HG02610 (cell line): ENCODE measurements around the gene PSAPL1.

Source experiments
- ATAC-seq: cut with Tn5 transposase; IDR thresholded peaks from one replicate; pipeline ENCODE4 v1.9.1; 2021; ENCODE audit warnings: mild to moderate bottlenecking, moderate library complexity; ENCODE audit not compliant: unreplicated experiment

PSAPL1 gene

DNA sequence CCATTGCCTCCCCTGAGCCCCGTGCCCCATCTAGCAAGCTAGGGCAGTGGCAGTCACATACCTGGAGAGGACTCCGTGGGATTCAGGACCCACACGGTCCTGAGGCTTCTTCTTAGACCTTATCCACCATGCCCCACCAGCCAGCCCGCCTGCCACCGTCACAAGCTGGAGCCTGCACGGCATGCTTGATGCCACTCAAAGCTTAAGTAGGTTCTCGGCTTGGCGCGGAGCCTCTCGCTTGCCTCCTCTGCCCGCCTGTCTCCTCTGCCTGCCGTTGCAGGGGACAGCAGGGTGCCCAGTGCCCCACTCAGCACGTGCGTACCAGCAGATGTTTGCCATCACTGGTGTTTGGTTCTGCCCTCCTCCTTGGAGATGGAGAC lies 14.1 kb downstream of the PSAPL1 start:
- ATAC-seq: no peak

DNA sequence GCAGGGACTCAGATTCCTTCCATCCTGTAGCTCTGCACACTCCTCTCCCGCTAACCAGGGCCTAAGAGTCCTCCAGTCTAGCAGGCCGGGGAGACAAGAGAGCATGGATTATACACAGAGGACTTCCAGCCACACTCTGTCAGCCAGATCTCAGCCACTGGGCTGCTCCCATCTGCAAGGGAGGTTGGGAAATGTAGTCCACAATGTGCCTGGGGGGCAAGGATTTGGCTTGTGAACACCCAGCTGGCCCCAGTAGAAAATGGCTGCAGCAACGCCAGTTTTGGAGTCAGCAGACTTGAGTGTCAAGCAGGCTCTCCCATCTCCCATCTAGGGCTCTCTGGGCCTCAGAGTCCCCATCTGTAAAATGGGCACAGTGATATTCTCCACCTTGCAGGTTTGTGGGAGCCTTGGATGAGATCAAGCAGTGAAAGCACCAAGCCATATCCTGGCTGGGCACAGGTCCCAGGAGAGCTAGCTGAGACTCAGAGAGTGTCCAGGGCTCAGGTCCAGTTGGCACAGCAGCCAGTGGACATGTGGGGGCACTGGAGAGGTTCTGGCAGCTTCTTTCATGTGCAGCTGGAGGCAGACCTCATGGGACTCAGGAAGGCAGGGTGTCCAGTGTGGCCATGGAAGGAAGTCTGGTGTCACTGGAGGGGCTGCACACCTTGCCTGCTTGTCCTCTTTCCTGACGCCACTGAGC lies 14.6 kb downstream of the PSAPL1 start:
- no peak for ATAC-seq

DNA sequence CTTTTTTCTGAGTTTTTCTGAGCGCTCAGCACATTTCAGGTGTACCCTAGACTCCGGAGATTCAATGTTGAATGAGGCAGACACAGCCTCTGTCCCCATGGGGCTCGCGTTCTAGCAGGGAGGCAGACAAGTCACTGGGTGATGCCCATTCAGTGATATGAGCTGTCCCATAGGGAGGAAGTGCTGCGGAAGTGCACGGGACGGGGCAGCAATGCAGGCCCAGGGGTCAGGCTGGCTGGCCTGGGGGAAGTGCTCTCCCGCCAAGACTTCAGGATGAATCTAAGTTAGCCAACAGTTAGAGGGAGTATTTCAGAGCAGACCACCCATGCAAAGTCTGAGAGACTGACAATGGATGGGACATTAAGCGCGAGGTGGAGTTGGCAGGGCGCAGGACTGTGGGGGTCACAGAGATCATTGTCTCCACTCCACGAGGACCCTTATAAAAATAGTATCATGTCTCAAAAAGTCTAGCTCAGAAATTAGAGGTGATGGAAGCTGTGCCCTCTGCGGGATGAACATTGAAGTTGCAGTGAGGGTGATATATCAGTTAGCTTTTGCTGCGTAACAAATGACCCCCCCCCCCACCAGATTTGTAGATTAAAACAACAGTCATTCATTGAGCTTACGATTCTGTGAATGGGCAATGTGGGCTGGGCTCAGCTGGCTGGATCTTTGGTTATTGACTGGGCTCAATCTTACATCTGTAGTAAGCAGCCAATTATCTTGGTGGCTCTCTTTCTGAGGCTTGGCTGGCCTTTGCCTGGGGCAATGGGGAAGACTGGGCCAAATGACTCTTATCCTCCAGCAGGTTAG lies 16.4 kb downstream of the PSAPL1 start:
- ATAC-seq: no peak

DNA sequence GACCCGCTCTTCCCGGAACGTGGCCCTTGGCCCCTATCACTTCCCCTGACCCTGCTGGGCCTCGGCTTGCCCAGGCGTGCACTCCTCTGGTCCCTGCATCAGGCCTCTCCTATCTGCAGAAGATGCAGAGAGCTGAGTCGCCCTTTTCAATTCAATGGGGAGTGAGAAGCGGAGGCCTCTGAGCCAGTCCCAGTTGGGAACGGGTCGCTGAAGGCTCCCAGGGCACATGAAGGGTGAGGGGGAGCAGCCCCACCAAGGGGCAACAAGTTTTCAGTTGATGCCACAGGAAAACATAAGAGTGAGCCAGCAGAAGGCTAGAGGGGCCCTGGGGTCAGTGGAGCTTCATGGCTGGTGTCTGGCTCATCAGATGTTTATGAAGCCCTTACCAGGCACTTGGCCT lies 17.1 kb downstream of the PSAPL1 start:
- ATAC-seq: no peak

DNA sequence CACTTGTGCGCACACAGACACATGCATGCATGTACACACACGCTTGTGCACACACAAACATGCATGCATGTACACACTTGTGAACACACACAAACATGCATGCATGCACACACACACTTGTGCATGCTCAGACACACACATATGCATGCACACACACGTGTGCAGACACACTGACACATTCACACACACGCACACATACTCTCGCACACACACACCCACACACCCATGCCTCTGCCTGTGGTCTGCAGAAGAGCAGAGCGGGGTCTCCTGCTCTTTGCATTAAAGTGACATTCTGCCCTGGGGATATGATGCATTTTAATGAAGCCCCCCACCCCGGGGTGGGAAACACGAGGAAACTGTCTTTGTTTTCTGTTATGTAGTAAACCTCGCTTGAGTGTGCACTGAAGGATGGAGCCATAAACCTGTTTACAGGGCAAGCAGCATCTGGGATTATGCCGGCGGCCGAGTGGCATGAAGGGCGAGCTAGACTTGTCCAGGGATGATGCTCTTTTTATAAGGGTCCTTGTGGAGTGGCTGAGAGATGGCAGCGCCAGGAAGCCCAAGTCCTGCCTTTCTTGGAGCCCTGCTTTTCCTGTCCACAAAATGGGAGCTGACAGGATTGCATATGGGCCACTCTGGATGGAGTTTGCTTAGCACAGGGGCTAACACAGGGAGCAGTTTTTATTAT lies 17.8 kb downstream of the PSAPL1 start:
- no peak for ATAC-seq

DNA sequence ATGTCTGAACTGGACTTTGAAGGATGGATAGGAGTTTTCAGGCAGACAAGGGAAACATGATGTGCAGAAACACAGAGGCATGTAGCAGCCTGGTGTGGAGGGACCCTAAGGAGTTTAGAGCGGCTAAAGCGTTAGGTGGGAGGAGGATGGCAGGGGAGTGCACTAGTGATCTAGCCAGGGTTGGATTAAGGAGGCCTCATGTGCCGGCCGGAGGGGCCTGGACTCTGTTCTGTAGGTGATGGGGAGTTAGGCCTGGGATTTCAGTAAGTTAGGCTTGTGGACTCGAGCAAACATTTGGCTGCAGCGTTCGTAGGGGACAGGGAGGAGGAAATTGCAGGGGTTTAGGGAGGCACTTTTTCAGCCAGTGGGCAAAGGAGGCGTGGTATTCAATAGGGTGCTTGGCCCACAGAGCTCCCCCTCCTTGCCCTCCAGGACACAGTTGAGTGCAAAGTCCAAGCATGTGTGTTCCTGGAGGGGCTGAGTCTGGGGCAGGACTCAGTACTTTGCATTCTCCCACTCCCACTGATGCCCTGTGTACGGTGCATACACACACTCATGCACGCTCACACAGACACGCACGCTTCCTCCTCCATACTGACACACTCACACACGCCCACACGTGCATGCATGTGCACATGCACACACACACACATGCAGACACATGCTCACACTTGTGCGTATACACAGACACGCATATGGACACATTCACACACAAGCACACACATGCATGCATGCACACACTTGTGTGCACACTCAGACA lies 18.6 kb downstream of the PSAPL1 start:
- ATAC-seq: no peak

DNA sequence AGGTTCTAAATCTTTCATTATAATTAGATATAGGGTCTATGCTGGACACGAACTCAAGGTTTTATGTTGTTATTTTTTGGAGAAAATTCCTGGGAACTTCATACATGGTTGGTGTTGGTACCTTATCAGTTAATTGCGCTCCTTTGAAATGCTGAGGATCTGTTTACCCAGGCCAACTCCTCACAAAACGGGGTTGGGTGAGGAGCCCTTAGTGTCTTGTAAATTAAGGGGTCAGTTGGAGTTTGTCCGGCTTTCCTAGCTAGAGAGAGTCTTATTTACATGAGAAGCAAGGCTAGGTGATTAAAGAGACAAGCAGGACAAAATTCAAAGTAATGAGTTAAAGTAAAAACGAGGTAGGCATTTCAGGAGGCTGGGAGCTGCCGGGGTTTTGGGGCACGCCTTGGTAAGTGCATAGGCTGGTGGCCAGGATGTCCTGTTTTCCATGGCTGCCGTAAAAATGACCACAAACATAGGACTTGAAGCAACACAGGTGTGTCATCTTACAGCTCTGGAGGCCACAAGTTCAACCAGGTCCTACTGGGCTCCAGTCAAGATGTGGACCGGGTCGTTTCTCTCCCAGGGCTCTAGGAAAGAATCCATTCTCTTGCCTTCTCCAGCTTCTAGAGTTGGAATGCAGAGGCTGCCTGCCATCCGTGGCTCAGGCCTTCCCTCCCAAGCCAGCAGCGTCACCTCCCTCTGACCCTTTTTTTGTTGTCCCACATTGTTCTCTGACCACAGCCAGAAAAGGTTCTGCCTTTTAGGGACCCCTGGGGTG lies 19.8 kb downstream of the PSAPL1 start:
- ATAC-seq: no peak

DNA sequence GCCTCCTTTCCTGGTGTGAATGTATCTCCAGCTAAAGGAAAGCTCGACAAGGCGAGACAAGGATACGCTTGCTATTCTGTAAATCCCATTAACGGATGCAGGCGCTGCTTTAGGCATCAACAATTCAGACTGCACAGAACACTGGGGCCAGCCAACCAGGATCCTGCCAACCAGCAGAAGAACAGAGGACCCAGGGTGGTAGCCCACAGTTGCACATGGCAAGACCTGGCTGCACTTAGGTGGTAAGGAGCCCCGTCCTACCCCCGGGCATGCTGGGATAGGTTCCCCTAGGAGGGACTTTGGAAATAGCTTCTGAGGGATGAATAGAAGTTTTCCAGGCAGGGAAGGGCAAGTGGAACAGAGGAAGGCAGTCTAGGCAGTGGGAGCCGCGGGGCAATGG lies 20.7 kb downstream of the PSAPL1 start:
- ATAC-seq: no peak

DNA sequence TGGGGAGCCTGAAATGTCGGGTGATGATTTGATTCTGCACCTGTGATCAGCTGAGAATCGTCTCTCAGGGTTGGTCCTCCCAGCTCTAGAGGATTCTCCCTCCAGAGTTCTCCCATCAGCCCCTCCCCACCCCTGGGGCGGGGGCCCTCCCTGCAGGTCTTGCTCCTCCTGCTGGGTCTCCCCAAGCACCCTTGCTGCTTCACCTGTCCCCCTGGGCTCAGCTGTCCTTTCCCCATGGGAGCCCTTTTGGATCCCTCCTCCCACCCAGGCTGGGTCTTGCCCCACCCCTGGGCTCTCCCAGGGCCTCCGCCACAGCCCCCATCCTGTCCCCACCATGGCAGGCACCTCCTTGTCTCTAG lies 22.2 kb downstream of the PSAPL1 start:
- no peak for ATAC-seq

DNA sequence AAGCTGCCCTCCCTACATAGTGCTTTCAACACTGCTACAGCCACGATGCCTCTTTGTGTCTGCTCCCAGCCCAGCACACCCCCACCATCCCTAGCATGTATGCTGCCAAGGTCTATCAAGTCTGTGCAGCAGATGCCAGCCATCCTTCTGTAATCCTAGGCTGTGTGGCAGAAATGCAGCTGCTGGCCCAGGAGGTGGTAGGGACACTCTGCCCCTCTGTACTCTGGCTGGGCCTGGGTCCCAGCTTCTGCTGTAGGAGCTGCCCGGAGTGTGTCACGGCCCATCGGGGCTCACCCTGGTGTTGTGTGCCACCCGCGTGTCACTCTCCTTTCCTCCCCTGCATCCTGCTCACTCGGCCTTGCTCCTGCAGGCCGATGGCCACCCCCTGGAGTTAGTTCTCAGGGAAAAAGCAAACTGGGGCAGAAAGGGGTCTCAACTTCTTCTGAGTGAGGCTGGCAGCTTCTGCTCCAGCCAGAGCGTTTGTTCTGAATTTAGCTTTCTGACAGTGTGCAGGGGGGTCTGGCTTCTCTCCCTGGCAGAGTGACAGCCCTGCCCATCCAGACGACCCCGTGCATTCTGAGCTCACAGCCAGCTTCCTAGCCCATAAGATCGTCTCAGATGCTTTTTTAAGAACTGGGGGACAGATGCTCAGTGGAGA lies 22.7 kb downstream of the PSAPL1 start:
- ATAC-seq: no peak

DNA sequence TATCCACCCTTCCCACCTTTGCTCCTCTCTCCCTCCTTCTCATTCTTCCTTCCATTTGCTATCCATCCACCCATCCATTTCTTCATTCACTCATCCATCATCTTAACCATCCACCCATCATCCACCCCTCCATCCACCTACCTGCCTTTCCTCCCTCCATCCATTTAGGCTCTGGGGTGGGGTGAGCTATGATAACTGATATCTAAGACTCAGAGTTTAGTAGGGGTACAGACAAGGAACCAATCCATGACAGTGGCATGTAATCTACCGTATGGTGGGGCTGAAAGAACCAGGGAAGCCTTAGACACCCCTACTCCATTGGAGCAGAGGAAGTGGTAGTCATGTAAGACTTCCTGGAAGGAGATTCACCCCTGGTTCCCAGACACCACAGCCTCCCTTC lies 23.2 kb downstream of the PSAPL1 start:
- no peak for ATAC-seq

DNA sequence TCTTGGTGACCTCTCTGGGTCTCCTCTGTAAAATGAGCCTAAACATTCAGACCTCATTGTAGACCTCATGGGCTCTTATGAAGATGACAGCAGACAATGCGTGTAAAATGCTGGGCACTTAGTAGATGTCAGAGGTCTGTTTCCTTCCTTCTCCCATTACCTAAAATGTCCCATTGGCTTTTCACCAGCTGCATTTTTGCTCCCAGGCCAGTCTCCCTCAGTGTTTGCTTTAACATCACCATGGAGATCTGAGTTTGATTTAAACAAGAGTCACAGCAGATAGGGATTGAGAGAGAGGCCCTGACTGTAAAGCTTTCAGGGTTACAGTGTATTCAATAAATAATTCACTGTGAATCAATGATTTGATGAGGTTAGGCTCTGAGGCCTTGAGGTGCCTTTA lies 24.3 kb downstream of the PSAPL1 start:
- ATAC-seq: no peak

DNA sequence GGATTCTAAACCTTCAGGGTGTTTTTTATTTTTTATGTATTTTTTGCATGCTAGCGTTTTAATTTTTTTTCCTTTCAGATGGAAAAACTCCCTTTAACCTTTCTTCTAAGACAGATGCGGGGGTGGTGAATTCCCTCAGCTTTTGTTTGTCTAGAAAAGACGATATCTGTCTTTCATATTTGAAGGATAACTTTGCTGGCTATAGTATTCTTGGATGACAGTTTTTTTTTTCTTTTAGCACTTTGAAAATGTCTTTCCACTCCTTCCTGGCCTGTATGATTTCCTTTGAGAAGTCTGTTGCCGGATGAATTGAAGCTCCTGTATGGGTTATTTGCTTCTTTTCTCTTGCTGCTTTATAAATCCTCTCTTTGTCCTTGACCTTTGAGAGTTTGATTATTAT lies 26.6 kb downstream of the PSAPL1 start:
- no peak for ATAC-seq

DNA sequence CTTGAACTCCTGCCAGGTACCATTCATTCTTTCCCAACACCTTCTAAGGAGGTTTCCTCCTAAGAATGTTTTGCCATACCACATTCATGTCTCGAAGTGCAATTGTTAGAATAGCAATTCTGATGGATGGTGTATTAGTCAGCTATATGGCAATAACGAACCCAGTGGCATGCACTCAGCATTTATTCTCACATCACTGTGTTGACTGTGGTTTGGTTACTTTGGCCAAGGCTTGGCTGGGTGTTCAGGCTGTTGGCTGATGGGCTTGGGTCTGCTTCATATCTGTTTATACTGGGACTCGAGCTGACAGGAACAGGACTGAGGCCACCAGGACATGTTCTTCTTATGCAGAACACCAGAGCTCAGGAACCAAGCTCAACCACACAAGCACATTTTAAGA lies 31.7 kb downstream of the PSAPL1 start:
- ATAC-seq: no peak

DNA sequence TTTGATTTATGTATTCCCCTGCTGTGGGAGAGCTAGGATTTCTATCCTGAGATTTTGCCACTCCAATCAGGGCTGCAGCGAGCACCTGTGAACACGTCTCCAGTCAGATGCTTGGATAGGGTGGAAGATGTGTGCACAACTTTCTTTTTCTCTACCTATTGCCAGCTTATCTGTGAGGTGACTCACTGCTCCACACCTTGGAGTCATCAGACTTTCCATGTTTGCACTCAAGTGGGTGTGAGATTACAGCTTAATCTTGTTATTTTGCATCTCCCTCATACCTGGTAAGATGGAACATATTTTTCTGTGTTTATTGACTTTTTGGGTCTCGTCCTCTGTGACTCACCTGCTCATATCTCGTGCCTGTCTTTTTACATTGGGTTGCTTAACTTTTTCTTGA lies 32.2 kb downstream of the PSAPL1 start:
- ATAC-seq: no peak

DNA sequence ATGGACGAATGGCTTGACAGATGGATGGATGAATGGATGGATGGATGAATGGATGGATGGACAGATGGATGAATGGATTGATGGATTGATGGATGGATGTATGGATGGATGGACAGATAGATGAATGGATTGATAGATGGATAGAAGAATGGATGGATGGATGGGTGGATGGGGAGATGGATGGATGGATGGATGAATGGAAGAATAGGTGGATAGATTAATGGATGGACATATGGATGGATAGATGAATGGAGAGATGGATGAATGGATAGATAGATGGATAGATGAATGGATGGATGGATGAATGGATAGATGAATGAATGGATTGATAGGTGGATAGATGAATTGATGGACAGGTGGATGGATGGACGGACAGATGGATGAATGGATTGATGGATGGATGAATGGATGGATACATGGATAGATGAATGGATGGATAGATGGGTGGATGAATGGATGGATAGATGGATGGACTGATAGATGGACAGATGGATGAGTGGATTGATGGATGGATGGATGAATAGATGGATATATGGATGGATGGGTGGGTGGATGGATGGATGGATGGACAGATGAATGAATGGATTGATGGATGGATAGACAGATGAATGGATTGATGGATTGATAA lies 33.9 kb downstream of the PSAPL1 start:
- ATAC-seq: no peak

DNA sequence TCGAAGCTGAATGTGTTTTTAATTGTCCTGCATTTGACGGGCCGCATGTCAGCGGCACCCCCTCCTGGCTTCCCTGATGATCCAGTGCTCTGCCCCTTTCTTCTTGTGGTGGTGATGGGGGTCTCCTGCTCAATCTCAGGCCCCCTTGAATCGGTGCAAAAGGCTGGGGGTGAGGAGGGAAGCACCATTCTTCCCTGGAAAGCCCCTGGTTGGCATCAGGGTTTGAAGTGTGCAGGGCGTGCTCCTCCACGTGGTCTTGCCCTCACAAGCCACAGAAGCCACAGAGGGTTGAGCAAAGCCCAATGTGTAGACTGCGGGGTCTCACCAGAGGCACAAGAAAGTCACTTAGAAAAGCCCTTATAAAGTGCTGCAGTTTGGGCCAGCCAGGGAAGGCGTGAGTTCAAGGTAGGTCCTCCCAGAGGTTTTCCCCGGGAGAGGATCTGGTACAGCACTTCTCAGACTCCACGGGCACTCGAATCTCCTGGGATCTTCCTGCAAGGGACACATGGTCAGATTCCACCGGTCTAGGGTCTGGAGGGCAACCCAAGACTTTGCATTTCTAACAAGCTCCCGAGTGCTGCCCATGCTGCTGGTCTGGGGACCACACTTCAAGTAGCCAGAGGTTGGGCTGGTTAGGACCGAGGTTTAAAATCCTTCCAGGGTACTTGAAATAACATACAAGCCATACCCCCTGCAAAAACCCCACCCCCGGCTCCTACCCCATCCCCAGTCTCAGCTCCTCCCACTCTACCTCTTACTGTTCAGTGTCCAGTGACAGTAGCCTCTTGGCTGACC lies 35.1 kb downstream of the PSAPL1 start:
- ATAC-seq: no peak

DNA sequence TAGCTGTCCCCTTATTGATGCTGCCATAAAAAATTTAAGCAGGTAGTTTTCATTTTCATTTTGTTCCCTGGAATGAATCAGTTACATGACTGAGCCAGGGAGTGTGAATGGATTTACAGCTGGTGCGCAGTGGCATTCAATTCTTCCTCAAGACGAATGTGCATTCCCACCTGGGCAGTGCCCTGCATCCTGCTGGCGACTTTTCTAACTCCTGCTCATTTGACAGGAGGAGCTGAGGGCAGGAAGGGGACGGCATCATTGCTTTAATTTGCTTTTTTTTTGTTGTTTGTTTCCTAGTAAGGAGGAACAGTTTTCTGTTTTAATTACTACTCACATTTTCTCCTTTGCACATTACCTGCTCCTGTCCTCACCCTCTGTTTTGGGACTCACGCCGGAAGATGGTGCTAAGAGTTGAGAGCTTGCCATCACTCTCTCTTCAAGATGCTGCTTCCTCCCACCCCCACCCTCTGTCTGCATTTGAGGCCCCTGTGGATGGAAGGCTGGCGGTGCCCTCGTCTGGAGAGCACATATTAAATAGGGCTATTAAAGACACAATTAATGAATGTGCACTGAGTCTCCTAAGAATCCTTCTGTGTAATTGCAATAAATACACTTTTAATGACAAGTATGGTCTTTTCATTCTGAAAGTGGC lies 35.8 kb downstream of the PSAPL1 start:
- no peak for ATAC-seq

DNA sequence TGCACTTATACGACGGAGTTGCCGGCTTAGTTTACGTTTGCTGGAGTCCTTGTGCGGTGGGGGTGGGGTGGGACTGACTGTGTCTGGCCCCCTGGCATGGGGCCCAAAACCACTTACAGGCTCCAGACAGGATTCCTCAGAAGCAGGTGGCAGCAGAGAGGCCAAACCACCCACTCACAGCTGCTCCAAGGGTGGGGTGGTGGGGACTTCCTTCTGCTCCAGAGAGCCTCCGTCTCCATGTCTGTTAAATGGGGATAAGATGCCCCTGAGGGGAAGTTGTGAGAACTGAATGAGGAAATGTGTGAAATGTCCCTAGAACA lies 36.7 kb downstream of the PSAPL1 start:
- no peak for ATAC-seq
